GM12878 (cell line): ENCODE measurements around the gene DOCK2. TPM values are rescaled to one million over a fixed set of nuclear protein-coding genes. Genes with fewer than 3 reads are reported as not detected.

ENCODE experiments used
- ATAC-seq: fragments of 200-7000 bp; cut with Tn5 transposase; 3 replicates; pipeline ENCODE4 v1.9.1; 2020; ENCODE audit warnings: mild to moderate bottlenecking, moderate library complexity
- BruUV-seq: library from RNA; stranded (reverse); fragments of 400-500 nt; replicated peaks from 2 replicates; lab custom pipeline; 2021; lab: Mats Ljungman, UMichigan
- CTCF ChIA-PET: fragments of 300-600 bp; sonication (Branson Sonifier 250); formaldehyde crosslinking; extraction: SDS; loops from one replicate; lab custom pipeline; 2021; ENCODE audit warnings: inconsistent platforms; lab: Yijun Ruan, JAX
- POLR2A ChIA-PET: fragments of 350-600 bp; formaldehyde crosslinking; extraction: SDS; loops from one replicate; lab custom pipeline; 2021; ENCODE audit warnings: inconsistent platforms; lab: Charles Lee
- RAD21 ChIA-PET: fragments of 300-600 bp; sonication (Branson Sonifier 250); formaldehyde crosslinking; loops from one replicate; lab custom pipeline; 2023; ENCODE audit warnings: antibody characterized with exemption; ENCODE audit not compliant: unreplicated experiment; lab: Charles Lee
- SMC1A ChIA-PET: fragments of 300-600 bp; sonication (Branson Sonifier 250); formaldehyde crosslinking; loops from one replicate; lab custom pipeline; 2023; ENCODE audit not compliant: unreplicated experiment, uncharacterized antibody; lab: Charles Lee
- DNase-seq: peaks from one replicate; pipeline ENCODE4 v3.0.0-alpha.2; 2011; ENCODE audit warnings: low read depth, low spot score
- FAIRE-seq: peaks from 3 replicates; lab custom pipeline; 2011; peaks lifted over from hg19 to GRCh38; lab: Jason Lieb, UNC
- H2AFZ ChIP-seq: 2 replicates; pipeline ENCODE4 v1.6.0; 2011; ENCODE audit warnings: low read depth, low read length, control low read depth; ENCODE audit not compliant: control insufficient read depth
- H3K27ac ChIP-seq: 2 replicates; pipeline ENCODE4 v1.5.1; 2011; ENCODE audit warnings: control low read depth; ENCODE audit not compliant: control insufficient read depth, insufficient read depth
- H3K27me3 ChIP-seq, 2 experiments: replicated peaks in 1 of 2; 2 replicates each; pipeline versions ENCODE4 v1.6.0 to v1.6.1; 2011; ENCODE audit warnings: low read length in 1 of 2; ENCODE audit not compliant: control insufficient read depth in 2 of 2, insufficient read depth in 2 of 2
- H3K36me3 ChIP-seq, 2 experiments: 2 replicates each; pipeline ENCODE4 v1.5.1; 2011; ENCODE audit warnings: low read length in 1 of 2; ENCODE audit not compliant: control insufficient read depth in 2 of 2, insufficient read depth in 2 of 2
- H3K4me1 ChIP-seq: 2 replicates; pipeline ENCODE4 v1.6.1; 2011; ENCODE audit warnings: mild to moderate bottlenecking, low read length, moderate library complexity, mixed read lengths; ENCODE audit not compliant: control insufficient read depth, insufficient read depth
- H3K4me2 ChIP-seq: 2 replicates; pipeline ENCODE4 v1.6.0; 2011; ENCODE audit warnings: control low read depth; ENCODE audit not compliant: control insufficient read depth, insufficient read depth
- H3K4me3 ChIP-seq: fragments of 200-600 bp; sonication (generic); 2 replicates; pipeline ENCODE4 v1.5.1; 2016
- H3K79me2 ChIP-seq: 2 replicates; pipeline ENCODE4 v1.6.0; 2011; ENCODE audit warnings: low read length; ENCODE audit not compliant: control insufficient read depth, insufficient read depth
- H3K9ac ChIP-seq: 2 replicates; pipeline ENCODE4 v1.8.0; 2011; ENCODE audit warnings: low read length, control low read depth, mixed read lengths; ENCODE audit not compliant: control insufficient read depth, insufficient read depth
- H3K9me3 ChIP-seq: replicated peaks from 3 replicates; pipeline ENCODE4 v1.5.1; 2011; ENCODE audit warnings: mild to moderate bottlenecking, low read length; ENCODE audit not compliant: control insufficient read depth, insufficient read depth
- H4K20me1 ChIP-seq: 2 replicates; pipeline ENCODE4 v1.6.0; 2011; ENCODE audit not compliant: control insufficient read depth, insufficient read depth
- BHLHE40 ChIP-seq, 2 experiments: fragments of 450-650 bp in 1 of 2; IDR thresholded peaks; 2 replicates each; pipeline ENCODE4 v1.6.1; 2011 to 2017; ENCODE audit warnings: low read depth in 2 of 2, borderline replicate concordance in 1 of 2, improper control_type of control experiment in 1 of 2, low read length in 1 of 2, mild to moderate bottlenecking in 1 of 2
- CHD1 ChIP-seq: IDR thresholded peaks from 2 replicates; pipeline ENCODE4 v1.6.1; 2012; ENCODE audit warnings: low read depth, low read length, improper control_type of control experiment
- PAX5 ChIP-seq: IDR thresholded peaks from 2 replicates; pipeline ENCODE4 v1.6.1; 2011; ENCODE audit warnings: low read depth, low read length, borderline replicate concordance
- WGBS: methylation state at CpG from one replicate; pipeline ENCODE4 v1.1.6; 2016; ENCODE audit warnings: low lambda C conversion rate; ENCODE audit not compliant: insufficient replicate concordance, insufficient coverage; ENCODE audit errors: missing lambda C conversion rate; 5-methylcytosine and 5-hydroxymethylcytosine counted together
- in situ Hi-C: fragments of 300-500 bp; cut with MboI; formaldehyde crosslinking; loops from 9 replicates; pipeline ENCODE4 v1.14.3; 2018; ENCODE audit warnings: mixed read lengths
- intact Hi-C: fragments of 100-400 bp; cut with micrococcal nuclease; formaldehyde crosslinking; loops from one replicate; pipeline ENCODE4 v1.14.2; 2022; ENCODE audit not compliant: unreplicated experiment
- polyA plus RNA-seq, 11 experiments: library from polyadenylated mRNA; depleted of rRNA in 4 of 11; unstranded in 6 of 11; stranded (reverse) in 5 of 11; fragments of >200 nt; fragmentation: Nextera tagmentation in 4 of 11; fragmentation: Illumina TruSeq in 1 of 11; extraction: Ambion mirVana in 4 of 11; extraction: Trizol in 1 of 11; gene quantifications; 1 replicate in 1 of 11; 2 replicates in 10 of 11; pipeline versions ENCODE4 v1.2.1 to v1.2.3, GENCODE V29; 2011 to 2016; ENCODE audit warnings: inconsistent platforms in 2 of 11, missing spikeins in 2 of 11, low read depth in 1 of 11
- total RNA-seq, 4 experiments: library from RNA; depleted of rRNA in 3 of 4; stranded (reverse); fragments of >200 nt in 3 of 4; fragmentation: Illumina TruSeq in 1 of 4; extraction: Trizol in 1 of 4; gene quantifications; 2 replicates each; pipeline versions ENCODE4 v1.2.1 to v1.2.3, GENCODE V29; 2013 to 2021
- TF ChIP-seq, protein P1 (sequence below): fragments of 450-650 bp; formaldehyde crosslinking; IDR thresholded peaks from 2 replicates; pipeline ENCODE4 v1.5.0; 2022; ENCODE audit warnings: mild to moderate bottlenecking, missing genetic modification characterization

The DOCK2 gene
- total and polyA plus RNA-seq, 10 of the 15 experiments (the other 5 are each of a cell fraction or from before 2014, with no cell fraction given): 34.2 to 192 (median 118) TPM

DNA sequence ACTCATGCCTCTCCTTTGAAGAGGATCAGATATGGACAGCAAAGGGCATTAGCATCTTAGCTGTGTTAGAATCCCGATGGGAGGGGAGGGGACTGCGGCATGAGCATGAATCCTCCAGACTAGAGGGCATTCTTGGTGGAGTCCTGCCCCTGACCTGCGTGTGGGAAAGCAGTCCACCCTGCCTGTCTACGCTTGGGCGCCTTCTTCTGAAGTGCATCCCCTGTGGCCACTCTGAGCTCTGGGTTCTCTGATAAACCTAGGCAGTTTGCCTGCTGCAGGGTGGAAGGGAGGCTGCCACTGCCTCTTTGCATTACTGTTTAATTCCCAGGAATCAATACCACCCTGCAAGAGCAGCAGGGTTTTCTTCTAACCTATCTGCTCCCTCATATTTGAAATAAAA, 173.9 kb downstream of the DOCK2 start:
- no peak overlapping the region for H3K9ac ChIP-seq
- in situ Hi-C loops: no loop called here
- BruUV-seq: no TSS peak
- no peak overlapping the region for H3K27ac ChIP-seq
- H3K27me3 ChIP-seq: no peaks in the 10 kb centered on the region
- no peak overlapping the region for H3K4me3 ChIP-seq
- FAIRE-seq (no peak), ATAC-seq (0 out of 3 replicates have a peak, but pooled peaks have one; percentile 13), DNase-seq (no peak)
- H3K4me1 ChIP-seq: peaks cover 15% of the 10 kb centered on the region
- ChIA-PET SMC1A (interaction anchor here (0.9 to 16.6 kb wide), 7 partner anchors 10 to 127 kb away, joined by 3 to 368 read pairs (median 6); no protein-coding TSS in a partner anchor), POLR2A (no interaction called here), CTCF (interaction anchor here (1.1 to 1.5 kb wide), 3 partner anchors 18 to 170 kb away, joined by 4 to 6 read pairs (median 5); partner anchors contain the start of gene INSYN2B), RAD21 (interaction anchor here (0.6 to 2.2 kb wide), 6 partner anchors 32 to 184 kb away, joined by 3 to 8 read pairs (median 5); no protein-coding TSS in a partner anchor)
- H2AFZ ChIP-seq: no peak overlapping the region
- peaks cover 11% of the 10 kb centered on the region for H3K79me2 ChIP-seq
- H4K20me1 ChIP-seq: no peaks in the 10 kb centered on the region
- H3K4me2 ChIP-seq: no peak overlapping the region
- no peaks in the 10 kb centered on the region for H3K9me3 ChIP-seq
- WGBS: 99% methylated on average over 5 of the region's 5 CpGs
- intact Hi-C loops: no loop called here
- peak; percentile 54; the same call in 1 of the 2 replicates for TF ChIP-seq PAX5
- no peak for TF ChIP-seq BHLHE40 (IDR thresholded peaks at IDR 0.05; ENCODE audit: borderline replicate concordance in 1 of 2, low read depth in 2 of 2, low read length in 1 of 2)
- no peak for TF ChIP-seq CHD1
- TF ChIP-seq, protein P1, sequence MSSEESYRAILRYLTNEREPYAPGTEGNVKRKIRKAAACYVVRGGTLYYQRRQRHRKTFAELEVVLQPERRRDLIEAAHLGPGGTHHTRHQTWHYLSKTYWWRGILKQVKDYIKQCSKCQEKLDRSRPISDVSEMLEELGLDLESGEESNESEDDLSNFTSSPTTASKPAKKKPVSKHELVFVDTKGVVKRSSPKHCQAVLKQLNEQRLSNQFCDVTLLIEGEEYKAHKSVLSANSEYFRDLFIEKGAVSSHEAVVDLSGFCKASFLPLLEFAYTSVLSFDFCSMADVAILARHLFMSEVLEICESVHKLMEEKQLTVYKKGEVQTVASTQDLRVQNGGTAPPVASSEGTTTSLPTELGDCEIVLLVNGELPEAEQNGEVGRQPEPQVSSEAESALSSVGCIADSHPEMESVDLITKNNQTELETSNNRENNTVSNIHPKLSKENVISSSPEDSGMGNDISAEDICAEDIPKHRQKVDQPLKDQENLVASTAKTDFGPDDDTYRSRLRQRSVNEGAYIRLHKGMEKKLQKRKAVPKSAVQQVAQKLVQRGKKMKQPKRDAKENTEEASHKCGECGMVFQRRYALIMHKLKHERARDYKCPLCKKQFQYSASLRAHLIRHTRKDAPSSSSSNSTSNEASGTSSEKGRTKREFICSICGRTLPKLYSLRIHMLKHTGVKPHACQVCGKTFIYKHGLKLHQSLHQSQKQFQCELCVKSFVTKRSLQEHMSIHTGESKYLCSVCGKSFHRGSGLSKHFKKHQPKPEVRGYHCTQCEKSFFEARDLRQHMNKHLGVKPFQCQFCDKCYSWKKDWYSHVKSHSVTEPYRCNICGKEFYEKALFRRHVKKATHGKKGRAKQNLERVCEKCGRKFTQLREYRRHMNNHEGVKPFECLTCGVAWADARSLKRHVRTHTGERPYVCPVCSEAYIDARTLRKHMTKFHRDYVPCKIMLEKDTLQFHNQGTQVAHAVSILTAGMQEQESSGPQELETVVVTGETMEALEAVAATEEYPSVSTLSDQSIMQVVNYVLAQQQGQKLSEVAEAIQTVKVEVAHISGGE (CRISPR knock-in tag): no peak
- H3K36me3 ChIP-seq: peaks cover 18 to 50% of the 10 kb centered on the region in 2 experiments
